Neural progenitor cell (in vitro differentiated cells): ENCODE measurements around the gene DNASE1L2. TPM values are rescaled to one million over a fixed set of nuclear protein-coding genes. Genes with fewer than 3 reads are reported as not detected.

Source experiments
- DNase-seq: peaks from one replicate; pipeline ENCODE4 v3.0.0-alpha.2; 2016; ENCODE audit warnings: low spot score
- H2AFZ ChIP-seq: fragments of 200-600 bp; sonication (generic); replicated peaks from 2 replicates; pipeline ENCODE4 v1.6.1; 2016; ENCODE audit warnings: antibody characterized with exemption
- H3F3A ChIP-seq: fragments of 200-600 bp; sonication (generic); 2 replicates; pipeline ENCODE4 v1.6.1; 2016; ENCODE audit warnings: antibody characterized with exemption, low read depth
- H3K27ac ChIP-seq: fragments of 200-600 bp; sonication (generic); 2 replicates; pipeline ENCODE4 v1.5.1; 2016; ENCODE audit warnings: mild to moderate bottlenecking
- H3K27me3 ChIP-seq: fragments of 200-600 bp; sonication (generic); 2 replicates; pipeline ENCODE4 v1.6.1; 2016; ENCODE audit warnings: mild to moderate bottlenecking, moderate library complexity
- H3K36me3 ChIP-seq: fragments of 200-600 bp; sonication (generic); 2 replicates; pipeline ENCODE4 v1.5.1; 2016
- H3K4me1 ChIP-seq: fragments of 200-600 bp; sonication (generic); 2 replicates; pipeline ENCODE4 v1.6.1; 2016; ENCODE audit warnings: mixed run types
- H3K4me2 ChIP-seq: fragments of 200-600 bp; sonication (generic); 2 replicates; pipeline ENCODE4 v1.6.1; 2016
- H3K4me3 ChIP-seq: fragments of 200-600 bp; sonication (generic); 2 replicates; pipeline ENCODE4 v1.5.1; 2016
- H3K79me2 ChIP-seq: fragments of 200-600 bp; sonication (generic); 2 replicates; pipeline ENCODE4 v1.6.1; 2016; ENCODE audit warnings: low read depth
- H3K9ac ChIP-seq: fragments of 200-600 bp; sonication (generic); 2 replicates; pipeline ENCODE4 v1.6.1; 2016
- H3K9me3 ChIP-seq: fragments of 200-600 bp; sonication (generic); 2 replicates; pipeline ENCODE4 v1.5.1; 2016; ENCODE audit warnings: low read depth
- H4K20me1 ChIP-seq: fragments of 200-600 bp; sonication (generic); 2 replicates; pipeline ENCODE4 v1.6.1; 2016; ENCODE audit warnings: low read depth
- H3K27ac Mint-ChIP-seq: 3 replicates; pipeline ENCODE4 v1.8.0; 2021; ENCODE audit warnings: mixed read lengths
- H3K27me3 Mint-ChIP-seq: 2 replicates; pipeline ENCODE4 v1.8.0; 2022; ENCODE audit warnings: low read depth, mild to moderate bottlenecking, inconsistent platforms, moderate library complexity, mixed read lengths; ENCODE audit not compliant: insufficient read depth
- H3K36me3 Mint-ChIP-seq: 3 replicates; pipeline ENCODE4 v1.8.0; 2021; ENCODE audit warnings: mixed read lengths
- H3K4me1 Mint-ChIP-seq: 3 replicates; pipeline ENCODE4 v1.8.0; 2021; ENCODE audit warnings: mixed read lengths
- H3K4me3 Mint-ChIP-seq: 3 replicates; pipeline ENCODE4 v1.8.0; 2021; ENCODE audit warnings: mild to moderate bottlenecking, moderate library complexity, mixed read lengths
- H3K9me3 Mint-ChIP-seq: 3 replicates; pipeline ENCODE4 v1.8.0; 2020; ENCODE audit warnings: mixed read lengths
- EZH2 ChIP-seq: fragments of 200-600 bp; sonication (generic); IDR thresholded peaks from 2 replicates; pipeline ENCODE4 v1.6.1; 2017; ENCODE audit warnings: antibody characterized with exemption, mild to moderate bottlenecking, moderate library complexity
- EZH2phosphoT487 ChIP-seq: fragments of 200-600 bp; sonication (generic); IDR thresholded peaks from 2 replicates; pipeline ENCODE4 v1.6.1; 2017; ENCODE audit warnings: antibody characterized with exemption
- microRNA counts: library from miRNA; unstranded; fragments of <30 nt; microRNA quantifications from one replicate; lab custom pipeline; 2016
- microRNA-seq: library from miRNA; unstranded; fragments of <30 nt; microRNA quantifications from one replicate; pipeline ENCODE4, GENCODE V29; 2016
- small RNA-seq: library from RNA; depleted of rRNA; stranded (forward); fragments of <200 nt; gene quantifications from one replicate; pipeline ENCODE3, GENCODE V24; 2015
- total RNA-seq: library from RNA; depleted of rRNA; stranded (reverse); fragments of >200 nt; gene quantifications from 2 replicates; pipeline ENCODE4 v1.2.3, GENCODE V29; 2015; ENCODE audit warnings: low replicate concordance
- TF ChIP-seq, protein P1 (sequence below): fragments of 200-600 bp; sonication (generic); IDR thresholded peaks from 2 replicates; pipeline ENCODE4 v1.5.1; 2017; ENCODE audit warnings: antibody characterized with exemption, mild to moderate bottlenecking

Gene DNASE1L2
- total RNA-seq, 1 donor from 2014 or later, result 0.21 TPM

- TF ChIP-seq EZH2, result no peak
- TF ChIP-seq EZH2phosphoT487, result no peak
- TF ChIP-seq, protein P1, sequence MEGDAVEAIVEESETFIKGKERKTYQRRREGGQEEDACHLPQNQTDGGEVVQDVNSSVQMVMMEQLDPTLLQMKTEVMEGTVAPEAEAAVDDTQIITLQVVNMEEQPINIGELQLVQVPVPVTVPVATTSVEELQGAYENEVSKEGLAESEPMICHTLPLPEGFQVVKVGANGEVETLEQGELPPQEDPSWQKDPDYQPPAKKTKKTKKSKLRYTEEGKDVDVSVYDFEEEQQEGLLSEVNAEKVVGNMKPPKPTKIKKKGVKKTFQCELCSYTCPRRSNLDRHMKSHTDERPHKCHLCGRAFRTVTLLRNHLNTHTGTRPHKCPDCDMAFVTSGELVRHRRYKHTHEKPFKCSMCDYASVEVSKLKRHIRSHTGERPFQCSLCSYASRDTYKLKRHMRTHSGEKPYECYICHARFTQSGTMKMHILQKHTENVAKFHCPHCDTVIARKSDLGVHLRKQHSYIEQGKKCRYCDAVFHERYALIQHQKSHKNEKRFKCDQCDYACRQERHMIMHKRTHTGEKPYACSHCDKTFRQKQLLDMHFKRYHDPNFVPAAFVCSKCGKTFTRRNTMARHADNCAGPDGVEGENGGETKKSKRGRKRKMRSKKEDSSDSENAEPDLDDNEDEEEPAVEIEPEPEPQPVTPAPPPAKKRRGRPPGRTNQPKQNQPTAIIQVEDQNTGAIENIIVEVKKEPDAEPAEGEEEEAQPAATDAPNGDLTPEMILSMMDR, result no peak
- no peaks in the 10 kb centered on the region for H3K27me3 ChIP-seq
- Mint-ChIP-seq H3K27ac (no peak overlapping the region), H3K36me3 (peaks cover 3% of the 10 kb centered on the region), H3K27me3 (peaks cover 2% of the 10 kb centered on the region), H3K4me3 (no peak overlapping the region), H3K4me1 (no peaks in the 10 kb centered on the region), H3K9me3 (no peaks in the 10 kb centered on the region)
- no peak overlapping the region for H3K9ac ChIP-seq
- H3K79me2 ChIP-seq, result no peaks in the 10 kb centered on the region
- no peaks in the 10 kb centered on the region for H4K20me1 ChIP-seq
- H3K27ac ChIP-seq, result no peak overlapping the region
- H3K36me3 ChIP-seq, result no peaks in the 10 kb centered on the region
- no peak overlapping the region for H3K4me2 ChIP-seq
- no peaks in the 10 kb centered on the region for H3K4me1 ChIP-seq
- H2AFZ ChIP-seq, result no peak overlapping the region
- H3F3A ChIP-seq, result no peaks in the 10 kb centered on the region
- H3K4me3 ChIP-seq, result no peak overlapping the region
- no peaks in the 10 kb centered on the region for H3K9me3 ChIP-seq
- no peak for DNase-seq
Measured at GRCh38 chr16:2285731-2286191, 49.5 kb downstream of the DNASE1L2 start.

- no peak overlapping the region for H3K4me3 Mint-ChIP-seq
Measured at GRCh38 chr16:2286550-2286949, 50.3 kb downstream of the DNASE1L2 start.

DNA sequence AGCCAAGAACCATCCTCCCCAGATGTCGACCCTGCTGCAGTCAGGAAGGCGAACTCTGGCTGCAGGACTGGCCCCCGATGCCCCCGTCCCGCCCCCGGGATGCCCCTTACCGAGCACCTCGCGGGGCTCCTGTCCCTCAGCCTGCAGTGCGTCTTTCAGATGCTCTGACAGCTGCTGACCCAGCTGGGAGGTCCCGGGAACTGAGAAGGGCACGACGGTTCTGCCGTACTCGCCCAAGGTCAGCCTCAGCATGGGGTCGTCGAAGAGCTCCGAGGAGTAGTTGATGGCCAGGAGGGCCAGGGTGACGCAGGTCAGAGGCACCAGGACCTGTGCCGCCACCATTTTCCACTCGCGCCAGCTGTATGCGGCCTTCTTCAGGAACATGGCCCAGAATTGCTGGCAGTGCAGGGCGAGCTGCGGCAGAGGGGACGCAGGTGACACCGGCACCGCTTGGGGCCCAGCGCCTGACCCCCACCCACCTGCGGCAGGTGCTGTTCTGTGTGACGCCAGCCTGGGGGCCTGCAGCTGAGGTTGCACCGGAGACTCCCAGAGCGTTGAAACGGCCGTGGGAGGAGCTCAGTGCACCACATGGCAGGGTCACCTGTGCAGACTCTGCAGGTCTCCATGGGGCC, 51.8 kb downstream of the DNASE1L2 start:
- Mint-ChIP-seq H3K4me3 (no peak overlapping the region), H3K9me3 (no peaks in the 10 kb centered on the region), H3K27me3 (peaks cover 2% of the 10 kb centered on the region), H3K36me3 (peaks cover 3% of the 10 kb centered on the region), H3K4me1 (no peaks in the 10 kb centered on the region), H3K27ac (no peak overlapping the region)
- Histone ChIP-seq H3K4me2 (no peak overlapping the region), H3K9me3 (no peaks in the 10 kb centered on the region), H3K79me2 (no peaks in the 10 kb centered on the region), H3K9ac (no peak overlapping the region), H3K27ac (no peak overlapping the region), H2AFZ (no peak overlapping the region), H3K4me1 (no peaks in the 10 kb centered on the region), H3K27me3 (no peaks in the 10 kb centered on the region), H3K4me3 (no peak overlapping the region), H4K20me1 (no peaks in the 10 kb centered on the region), H3K36me3 (no peaks in the 10 kb centered on the region), H3F3A (no peaks in the 10 kb centered on the region)
- TF ChIP-seq EZH2phosphoT487 (no peak), EZH2 (no peak)
- TF ChIP-seq, protein P1, result no peak
- DNase-seq, result no peak

More at GRCh38 chr16:2286550-2286949, 50.3 kb downstream of the DNASE1L2 start:
- H3K27ac Mint-ChIP-seq, result no peak overlapping the region
- H3K27ac ChIP-seq, result no peak overlapping the region
- H3K79me2 ChIP-seq, result no peaks in the 10 kb centered on the region
- no peaks in the 10 kb centered on the region for H3K27me3 ChIP-seq
- no peak for DNase-seq
- H3K4me1 Mint-ChIP-seq, result no peaks in the 10 kb centered on the region
- H3K36me3 Mint-ChIP-seq, result peaks cover 3% of the 10 kb centered on the region
- no peak overlapping the region for H3K9ac ChIP-seq
- H3K36me3 ChIP-seq, result no peaks in the 10 kb centered on the region
- H3K4me2 ChIP-seq, result no peak overlapping the region
- no peaks in the 10 kb centered on the region for H4K20me1 ChIP-seq
- H3K4me1 ChIP-seq, result no peaks in the 10 kb centered on the region
- no peak overlapping the region for H2AFZ ChIP-seq
- no peak overlapping the region for H3K4me3 ChIP-seq
- no peaks in the 10 kb centered on the region for H3F3A ChIP-seq
- TF ChIP-seq, protein P1, result no peak
- TF ChIP-seq EZH2 (no peak), EZH2phosphoT487 (no peak)
- H3K9me3 ChIP-seq, result no peaks in the 10 kb centered on the region
- no peaks in the 10 kb centered on the region for H3K9me3 Mint-ChIP-seq
- H3K27me3 Mint-ChIP-seq, result peaks cover 2% of the 10 kb centered on the region

MicroRNA genes within 50 kb of the gene (microRNA counts, 767-probe panel; counts per million panel counts)
- 460 counts per million, percentile 90 among the panel's probes with 10 or more counts for microRNA hsa-miR-940 (lab: Ali Mortazavi, UCI)

Small RNA genes within 50 kb of the gene (microRNA-seq; reads per million reads assigned to microRNA genes)
- gene MIR3677 (not detected), gene MIR4717 (not detected)

Small RNA genes within 50 kb of the gene (small RNA-seq; reads per million reads assigned to genes)
- not detected for gene MIR3677
- gene MIR4717, result not detected

Other genes with a start within 250 kb of the DNASE1L2 start
- gene SYNGR3, start 246.5 kb upstream of the DNASE1L2 start, total RNA-seq, result 4.4 and 8.7 TPM in 2 replicates
- gene ZNF598, start 226.6 kb upstream of the DNASE1L2 start, total RNA-seq, result 12.7 and 31.2 TPM in 2 replicates
- gene NPW, start 216.7 kb upstream of the DNASE1L2 start, total RNA-seq, result 0.99 TPM in 1 of 2 replicates, not detected in the other
- 3.0 and 9.1 TPM in 2 replicates for gene NHERF2, start 209.5 kb upstream of the DNASE1L2 start, total RNA-seq
- 26.3 and 43.6 TPM in 2 replicates for gene NTHL1, start 188.6 kb upstream of the DNASE1L2 start, total RNA-seq
- 55.1 and 63.4 TPM in 2 replicates for gene TSC2, start 188.5 kb upstream of the DNASE1L2 start, total RNA-seq
- gene PKD1, start 100.5 kb upstream of the DNASE1L2 start, total RNA-seq, result 16.9 and 73.4 TPM in 2 replicates
- 2.1 and 4.4 TPM in 2 replicates for gene RAB26, start 87.8 kb upstream of the DNASE1L2 start, total RNA-seq
- gene TRAF7, start 80.7 kb upstream of the DNASE1L2 start, total RNA-seq, result 24.1 and 63.6 TPM in 2 replicates
- 1.6 and 9.0 TPM in 2 replicates for gene CASKIN1, start 39.8 kb upstream of the DNASE1L2 start, total RNA-seq
- gene MLST8, start 31.0 kb upstream of the DNASE1L2 start, total RNA-seq, result 24.9 and 89.0 TPM in 2 replicates
- 5.2 and 14.5 TPM in 2 replicates for gene BRICD5, start 25.6 kb upstream of the DNASE1L2 start, total RNA-seq
- 13.3 and 42.9 TPM in 2 replicates for gene PGP, start 21.6 kb upstream of the DNASE1L2 start, total RNA-seq
- gene E4F1, start 12.9 kb upstream of the DNASE1L2 start, total RNA-seq, result 7.4 and 37.7 TPM in 2 replicates
- 39.7 and 85.6 TPM in 2 replicates for gene ECI1, start 15.1 kb downstream of the DNASE1L2 start, total RNA-seq
- 176 and 284 TPM in 2 replicates for gene RNPS1, start 31.7 kb downstream of the DNASE1L2 start, total RNA-seq
- gene ABCA3, start 104.3 kb downstream of the DNASE1L2 start, total RNA-seq, result 9.7 and 10.8 TPM in 2 replicates
- gene CCNF, start 193.0 kb downstream of the DNASE1L2 start, total RNA-seq, result 41.6 and 67.3 TPM in 2 replicates
- 29.1 and 62.1 TPM in 2 replicates for gene TEDC2, start 223.7 kb downstream of the DNASE1L2 start, total RNA-seq
- 1.7 and 3.6 TPM in 2 replicates for gene NTN3, start 234.9 kb downstream of the DNASE1L2 start, total RNA-seq
- gene TBC1D24, start 238.7 kb downstream of the DNASE1L2 start, total RNA-seq, result 8.2 and 11.9 TPM in 2 replicates